ENCODE results near the gene MYO10.

The MYO10 gene

DNA sequence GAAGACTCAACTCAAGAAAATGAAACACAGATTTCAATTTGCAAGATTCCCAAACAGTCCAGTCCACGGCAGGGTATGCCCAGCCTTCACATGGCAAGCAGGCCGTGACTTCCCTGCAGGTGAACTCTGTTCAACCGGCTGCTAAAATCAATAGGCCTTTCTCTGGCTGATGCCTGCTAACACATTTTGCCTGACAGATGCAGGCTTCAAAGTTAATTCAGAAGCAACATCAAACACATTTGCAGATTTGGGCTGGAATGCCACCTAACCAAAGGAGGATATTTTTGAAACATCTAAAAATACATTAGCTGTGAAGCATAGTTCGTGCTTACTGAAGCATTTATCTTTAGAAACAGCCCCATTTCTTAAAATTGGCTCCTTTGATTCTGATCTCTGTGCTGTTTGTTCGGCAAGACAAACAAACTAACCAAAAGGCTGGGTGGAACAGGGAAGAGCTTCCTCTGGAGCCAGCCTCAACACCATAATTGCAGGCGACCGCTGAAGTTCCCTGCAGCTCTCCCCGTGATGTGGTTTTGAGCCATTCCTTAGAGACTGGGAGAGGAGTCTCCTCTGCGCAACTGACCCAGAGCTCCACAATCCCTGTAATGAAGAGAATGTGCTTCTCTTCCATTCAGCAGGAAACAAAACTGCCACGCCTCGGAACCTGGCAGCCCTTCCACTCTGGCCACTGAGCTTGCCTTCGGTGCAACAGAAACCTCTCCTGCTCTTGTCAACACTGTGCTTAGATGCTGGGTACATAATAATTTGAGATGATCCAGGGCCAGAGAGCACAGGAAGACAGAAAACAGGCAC, 126.5 kb downstream of the MYO10 start:
- no peak for DNase-seq

GRCh38 chr5:16809010-16809394, 127.1 kb downstream of the MYO10 start:
- no peak for DNase-seq

DNA sequence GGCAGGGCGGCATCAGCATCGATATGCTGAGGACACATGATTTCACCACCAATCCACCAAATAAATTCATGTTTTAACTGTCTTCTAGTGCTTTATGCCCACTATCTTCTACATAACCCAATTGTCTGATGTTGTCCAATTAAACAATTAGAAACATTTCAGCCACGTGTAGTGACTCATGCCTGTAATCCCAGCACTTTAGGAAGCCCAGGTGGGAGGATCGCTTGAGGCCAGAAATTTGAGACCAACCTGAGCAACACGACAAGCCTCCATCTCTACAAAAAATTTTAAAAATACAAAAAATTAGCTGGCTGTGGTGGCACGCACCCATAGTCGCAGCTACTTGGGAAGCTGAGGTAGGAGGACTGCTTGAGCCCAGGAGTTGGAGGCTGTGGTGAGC, 128.1 kb downstream of the MYO10 start:
- no peak for DNase-seq

DNA sequence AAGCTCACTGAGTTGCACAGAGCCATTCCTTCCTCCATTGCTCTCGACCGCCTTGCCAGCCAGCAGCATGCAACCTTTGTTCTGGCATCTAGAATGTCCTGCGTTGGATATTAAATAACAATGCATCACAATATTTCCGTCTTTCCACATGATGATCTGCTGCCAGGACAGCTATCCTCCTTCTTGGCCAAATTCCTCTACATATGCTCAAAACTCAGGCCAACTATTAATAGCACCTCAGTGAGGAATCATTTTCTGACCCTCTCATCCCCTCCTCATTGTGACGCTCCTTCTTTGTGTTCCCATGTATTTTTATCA, 128.6 kb downstream of the MYO10 start:
- no peak for DNase-seq

DNA sequence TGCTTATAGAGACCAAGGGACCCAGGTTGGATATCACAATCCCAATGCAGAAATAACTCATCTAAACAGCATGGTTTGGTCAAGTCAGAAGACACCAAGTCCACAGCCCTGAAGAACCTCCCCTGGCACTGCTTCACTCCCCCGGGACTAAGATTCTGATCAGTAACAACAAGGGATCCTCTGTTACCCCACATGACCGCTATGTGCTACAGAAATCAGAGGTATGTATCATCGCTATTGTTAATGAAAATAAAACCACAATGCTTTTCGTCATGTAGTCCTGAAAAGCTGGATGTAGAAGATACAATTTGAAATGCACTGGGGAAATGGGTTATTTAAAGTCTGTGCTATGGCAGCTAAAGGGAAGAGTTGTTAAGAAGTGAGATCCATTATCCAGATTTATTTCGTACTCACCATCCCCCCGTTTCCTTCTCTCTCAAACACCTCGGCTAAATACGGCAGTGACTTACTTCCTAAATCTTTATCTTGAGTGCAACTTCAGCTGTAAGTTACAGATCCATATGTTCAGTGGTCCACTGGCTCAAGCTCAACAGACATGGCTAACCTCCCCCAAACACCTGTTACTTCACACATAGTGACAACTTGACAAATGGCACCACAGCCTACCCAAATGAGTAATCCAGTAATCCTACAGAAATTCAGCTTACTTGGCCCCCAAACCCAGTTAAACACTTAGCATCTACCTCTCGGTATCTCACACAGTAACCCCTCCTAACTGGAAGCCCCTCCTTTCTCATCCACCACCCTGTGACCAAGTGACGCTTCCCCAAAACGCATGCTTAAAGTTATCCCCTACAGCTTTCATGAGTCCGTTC, 129.2 kb downstream of the MYO10 start:
- no peak for DNase-seq

DNA sequence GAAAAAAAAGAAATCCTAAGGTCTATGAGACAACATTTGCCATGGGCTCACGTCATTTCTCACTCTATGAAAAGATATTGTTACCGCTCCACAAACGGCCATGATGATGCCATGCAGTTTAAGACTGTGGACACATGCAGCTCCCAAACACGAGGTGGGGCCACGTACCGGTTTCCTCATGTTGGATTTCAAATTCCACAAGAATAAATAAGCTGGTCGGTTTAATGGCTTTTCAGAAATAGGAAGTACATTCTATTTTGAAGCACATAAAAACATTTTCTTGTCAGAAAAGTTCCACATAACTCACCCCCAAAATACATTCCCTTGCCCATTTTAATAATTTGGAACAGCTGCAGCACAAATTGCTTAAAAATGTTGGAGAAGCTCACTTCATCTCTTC, 130.6 kb downstream of the MYO10 start:
- no peak for DNase-seq

DNA sequence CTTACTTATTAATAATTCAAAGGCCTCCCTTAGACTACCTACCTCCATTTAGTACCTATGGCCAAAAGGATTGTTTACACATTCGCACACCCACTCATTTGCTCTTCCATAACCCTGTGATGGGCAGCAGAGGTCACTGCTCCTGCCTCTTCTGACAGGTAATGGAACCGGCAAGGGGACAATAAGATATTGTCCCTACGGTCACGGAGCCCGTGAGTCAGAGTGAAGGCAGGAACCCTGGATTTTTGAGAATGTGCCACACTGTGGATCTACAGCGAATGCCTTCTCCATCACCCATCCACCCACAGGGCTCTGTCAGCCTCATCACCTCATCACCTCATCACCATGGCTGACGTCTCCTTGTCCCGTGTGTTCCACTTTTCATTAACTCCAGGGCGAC, 132.3 kb downstream of the MYO10 start:
- DNase-seq = no peak

DNA sequence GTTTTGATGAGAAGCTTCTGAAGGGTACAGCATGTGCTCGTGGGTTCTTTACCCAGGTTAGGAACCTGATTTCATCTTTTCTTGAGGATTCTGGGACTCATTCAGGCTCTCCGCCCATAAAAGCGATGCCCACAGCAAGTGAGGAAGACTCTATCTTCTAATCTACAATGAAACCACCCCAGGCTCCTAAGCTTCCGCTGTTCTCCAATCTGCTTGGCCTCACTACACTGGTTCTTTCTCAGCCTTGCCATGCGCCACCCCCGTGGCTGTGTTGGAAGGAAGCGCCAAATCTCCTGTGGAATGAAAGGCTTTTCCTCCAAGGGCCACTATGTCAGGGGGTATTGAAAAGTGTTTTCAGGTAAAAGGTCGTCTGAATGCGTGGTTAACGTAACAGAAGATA, 135.6 kb downstream of the MYO10 start:
- DNase-seq = no peak

DNA sequence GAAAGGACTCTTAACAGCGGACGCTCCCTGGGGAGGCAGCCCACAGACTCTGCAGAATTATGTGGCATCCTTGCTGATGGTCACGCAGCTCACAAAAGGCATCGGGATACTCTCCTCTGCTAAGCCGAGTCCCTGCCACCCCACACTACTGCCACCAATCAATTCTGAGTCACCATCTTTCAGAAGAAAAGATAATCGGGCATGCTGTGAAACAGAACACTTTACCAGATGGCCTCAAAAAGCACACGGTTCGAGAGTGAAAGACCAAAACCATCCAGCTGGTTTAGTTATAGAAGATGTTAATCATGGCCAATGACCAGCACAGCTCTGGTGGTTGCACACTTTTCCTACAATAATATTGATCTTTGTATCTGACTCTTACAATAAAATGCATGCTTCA, 136.3 kb downstream of the MYO10 start:
- no peak for DNase-seq

- no peak for DNase-seq
These were observed 138.1 kb downstream of the MYO10 start for GRCh38 chr5:16797951-16798350.

- no peak for DNase-seq
These were observed 141.7 kb downstream of the MYO10 start for GRCh38 chr5:16794269-16794913.

DNA sequence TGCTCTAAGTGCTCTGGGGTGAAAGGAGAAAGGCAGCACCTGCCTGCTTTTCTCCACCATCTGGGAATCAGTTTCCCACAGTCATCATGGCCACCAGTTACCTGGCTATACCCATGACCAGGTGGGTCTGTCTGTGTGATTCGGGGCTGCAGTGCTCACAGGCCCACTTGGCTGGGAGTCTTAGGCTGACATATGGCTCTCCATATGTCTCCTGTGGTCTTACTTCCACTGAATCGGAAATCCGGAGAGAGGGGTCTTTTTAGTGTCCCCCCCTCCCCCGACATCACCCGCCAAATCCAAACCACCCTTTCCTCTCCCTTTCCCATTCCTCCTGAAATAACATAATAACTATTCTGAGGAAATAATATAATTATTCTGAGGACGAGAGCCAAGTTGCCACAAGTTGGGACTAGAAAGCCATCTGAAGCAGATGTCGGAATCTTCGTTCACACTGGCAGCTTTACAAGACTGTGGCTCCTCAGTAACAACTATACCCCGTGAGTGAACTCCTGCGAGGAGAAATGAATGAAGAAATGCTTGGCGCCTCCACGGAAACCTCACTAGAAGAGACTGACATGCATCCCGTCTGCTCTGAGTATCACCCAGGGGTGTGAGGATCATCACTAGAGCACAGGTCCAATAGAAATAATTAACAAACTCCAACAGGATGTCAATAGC, 143.4 kb downstream of the MYO10 start:
- DNase-seq = no peak

DNA sequence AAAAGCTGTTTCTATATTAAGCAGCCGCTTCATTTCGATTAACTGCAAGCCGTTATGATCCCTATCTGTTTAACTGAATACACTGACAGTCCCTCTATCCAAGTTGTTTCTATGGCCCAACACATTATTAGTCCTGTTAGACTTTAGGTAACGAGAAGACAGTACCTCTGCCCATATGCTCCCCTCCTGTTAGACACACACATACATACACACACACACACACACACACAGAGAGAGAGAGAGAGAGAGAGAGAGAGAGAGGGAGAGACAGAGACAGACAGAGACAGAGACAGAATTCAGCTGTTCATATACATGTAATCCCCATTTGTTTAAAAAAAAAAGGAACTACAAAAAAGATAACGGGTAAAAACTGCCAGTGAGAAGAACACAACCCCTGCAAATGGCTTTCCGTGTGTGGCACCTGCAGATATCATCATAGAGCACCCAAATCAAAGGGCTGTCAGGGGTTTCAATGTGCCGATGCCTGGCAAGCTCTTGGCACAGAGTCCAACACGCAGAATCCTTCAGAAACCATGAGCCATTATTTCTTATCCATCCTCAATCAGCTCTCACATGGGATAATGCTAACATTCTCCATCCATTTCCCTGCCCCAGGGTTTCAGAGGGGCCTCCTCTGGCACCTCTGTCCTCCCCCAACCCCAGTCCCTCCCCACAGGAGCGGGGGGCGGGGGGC, 144.0 kb downstream of the MYO10 start:
- no peak for DNase-seq

- no peak for DNase-seq
These were observed 144.9 kb downstream of the MYO10 start for GRCh38 chr5:16791036-16791705.

GRCh38 chr5:16788957-16789356, 147.1 kb downstream of the MYO10 start:
- no peak for DNase-seq

DNA sequence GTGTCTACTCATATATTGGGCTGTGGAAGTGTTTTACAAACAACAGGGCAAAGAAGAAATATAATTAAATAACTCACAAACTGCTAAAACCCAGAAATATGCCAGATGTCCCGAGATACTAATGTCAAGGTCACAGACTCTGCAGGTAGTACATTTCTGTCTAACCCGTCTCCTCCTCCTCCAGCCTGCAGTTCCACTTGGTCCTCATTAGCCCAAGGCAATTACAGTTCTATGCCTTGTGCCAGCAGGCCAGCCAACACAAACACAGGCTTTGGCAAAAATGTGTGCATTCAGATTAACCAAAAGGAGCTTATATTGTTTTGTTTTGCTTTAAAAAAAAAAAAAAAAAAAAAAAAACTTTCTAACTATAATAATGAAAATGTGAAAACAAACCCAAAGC, 148.8 kb downstream of the MYO10 start:
- no peak for DNase-seq

- DNase-seq = no peak
These were observed 151.0 kb downstream of the MYO10 start for GRCh38 chr5:16784843-16785791.

GRCh38 chr5:16784088-16784487, 152.0 kb downstream of the MYO10 start:
- DNase-seq = no peak

DNA sequence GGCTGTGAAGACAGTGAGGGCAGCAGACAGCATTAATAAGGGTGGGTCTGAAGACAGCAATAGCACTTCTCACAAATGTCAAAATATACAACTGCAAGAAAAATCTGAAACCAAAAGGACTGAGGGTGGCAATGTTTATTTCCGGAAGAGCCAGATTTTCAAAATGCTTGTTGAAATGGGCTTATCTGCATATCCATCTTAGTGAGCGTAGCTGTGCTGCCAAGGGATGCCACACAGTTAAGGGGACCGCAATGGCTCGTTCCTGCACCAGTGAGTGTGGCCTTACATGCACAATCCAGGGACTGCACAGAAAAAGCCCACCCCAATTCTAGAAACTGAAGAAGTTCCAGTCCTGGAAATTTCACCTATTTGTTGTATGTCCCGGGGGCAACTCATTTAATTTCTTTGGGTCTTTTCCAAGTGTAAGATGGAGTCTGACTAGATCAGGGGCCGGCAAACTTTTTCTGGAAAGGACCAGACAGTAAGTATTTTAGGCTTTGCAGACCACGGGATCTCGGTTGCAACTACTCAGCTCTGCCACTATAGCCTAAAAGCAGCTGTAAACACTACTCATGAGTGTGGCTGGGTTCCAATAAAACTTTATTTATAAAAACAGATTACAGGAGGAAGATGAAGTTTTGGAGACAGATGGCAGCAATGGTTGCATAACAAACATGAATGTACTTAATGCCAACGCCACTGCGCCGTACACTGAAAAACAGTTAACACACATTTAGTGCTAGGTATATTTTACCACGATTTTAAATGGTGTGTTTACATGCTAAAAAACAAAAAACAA, 154.1 kb downstream of the MYO10 start:
- DNase-seq = no peak

- no peak for DNase-seq
These were observed 155.8 kb downstream of the MYO10 start for GRCh38 chr5:16780325-16780724.

Measured in effector CD8-positive, alpha-beta T cell (primary cell).